Fibroblast of the aortic adventitia (primary cell): ENCODE results near the gene MARCHF3. TPM values are rescaled to one million over a fixed set of nuclear protein-coding genes. Genes with fewer than 3 reads are reported as not detected.

ENCODE experiments used
- DNase-seq: peaks from one replicate; pipeline ENCODE4 v3.0.0-alpha.2; 2010; ENCODE audit warnings: low read depth
- H3K4me3 ChIP-seq: 2 replicates; pipeline ENCODE4 v1.5.1; 2011; ENCODE audit warnings: low read depth, mild to moderate bottlenecking, control low read depth, low read length, moderate library complexity
- CTCF ChIP-seq: IDR thresholded peaks from 2 replicates; pipeline ENCODE4 v1.5.1; 2011; ENCODE audit warnings: mild to moderate bottlenecking, low read length, control low read depth, inconsistent platforms; ENCODE audit not compliant: insufficient read depth
- total RNA-seq: library from RNA; depleted of rRNA; stranded (reverse); fragments of >200 nt; gene quantifications from 2 replicates; pipeline ENCODE4 v1.2.3, GENCODE V29; 2012; ENCODE audit warnings: low replicate concordance

Gene MARCHF3
- total RNA-seq, 1 donor = 16.9 TPM

GRCh38 chr5:126939887-126940286 is 90.5 kb downstream of the MARCHF3 start:
- DNase-seq = no peak
- TF ChIP-seq CTCF = no peak

GRCh38 chr5:126938466-126938865 is 91.9 kb downstream of the MARCHF3 start:
- peak; percentile 90 for DNase-seq
- H3K4me3 ChIP-seq = no peak overlapping the region
- TF ChIP-seq CTCF = no peak

More at GRCh38 chr5:126939887-126940286, 90.5 kb downstream of the MARCHF3 start:
- no peak overlapping the region for H3K4me3 ChIP-seq

- no peak for TF ChIP-seq CTCF
- DNase-seq = peak; percentile 58
- no peak overlapping the region for H3K4me3 ChIP-seq
Measured at GRCh38 chr5:126937771-126938170, 92.6 kb downstream of the MARCHF3 start.

- DNase-seq = no peak
- TF ChIP-seq CTCF = no peak
- no peak overlapping the region for H3K4me3 ChIP-seq
Measured at GRCh38 chr5:126936775-126937418, 93.5 kb downstream of the MARCHF3 start.

- TF ChIP-seq CTCF = no peak
- DNase-seq = no peak
- H3K4me3 ChIP-seq = no peak overlapping the region
Measured at GRCh38 chr5:126931963-126932660, 98.2 kb downstream of the MARCHF3 start.

- no peak for TF ChIP-seq CTCF
- no peak for DNase-seq
- no peak overlapping the region for H3K4me3 ChIP-seq
Measured at GRCh38 chr5:126928041-126928440, 102.3 kb downstream of the MARCHF3 start.
